ENCODE data around the gene PTPRM. TPM values are rescaled to one million over a fixed set of nuclear protein-coding genes. Genes with fewer than 3 reads are reported as not detected.

The PTPRM gene
- total and polyA plus RNA-seq, 2 of the 4 experiments (the other 2 are of a cell fraction), result 28.3 to 51.2 TPM

- dilution Hi-C loops (cut with HindIII; ENCODE audit: low sequenced_read_pairs, unreplicated experiment) (no loop called here), in situ Hi-C loops (cut with MboI; ENCODE audit: low sequenced_read_pairs) (no loop called here), intact Hi-C loops (cut with micrococcal nuclease) (no loop called here)
- Histone ChIP-seq H3K18ac (ENCODE audit: low read depth, low read length) (no peak overlapping the region), H3K27me3 (ENCODE audit: control insufficient read depth, insufficient read depth, low read length) (no peaks in the 10 kb centered on the region), H3K4me1 (ENCODE audit: control insufficient read depth, insufficient read depth, low read length) (peaks cover 10% of the 10 kb centered on the region), H4K20me1 (ENCODE audit: insufficient read depth, low read length) (peaks cover 11% of the 10 kb centered on the region), H2AK5ac (ENCODE audit: low read depth, low read length) (no peak overlapping the region), H3K9me3 (ENCODE audit: control insufficient read depth, insufficient read depth, low read length) (peaks cover 3% of the 10 kb centered on the region), H2AK9ac (replicated peaks; ENCODE audit: low read depth, low read length, poor library complexity) (no peak overlapping the region), H3K4me3 (ENCODE audit: insufficient read depth, low read depth, low read length) (no peak overlapping the region), H2BK120ac (ENCODE audit: low read depth, low read length) (no peak overlapping the region), H3K9me1 (ENCODE audit: insufficient read depth, low read length) (peaks cover 6% of the 10 kb centered on the region; the same call in 1 of the 2 replicates), H2AFZ (replicated peaks; ENCODE audit: low read length, poor library complexity) (no peak overlapping the region), H3K56ac (ENCODE audit: extremely low read depth, insufficient read depth, low read length) (no peak overlapping the region), H3K4ac (ENCODE audit: low read depth, low read length) (no peak overlapping the region), H4K8ac (ENCODE audit: low read depth in 2 of 2, low read length in 2 of 2) (no peak overlapping the region), H3K23ac (ENCODE audit: low read depth, low read length) (no peak overlapping the region), H3K27ac (ENCODE audit: insufficient read depth, low read length) (no peak overlapping the region), H3K9ac (ENCODE audit: low read depth, low read length) (no peak overlapping the region), H3K4me2 (ENCODE audit: low read depth, low read length) (no peak overlapping the region), H3K79me1 (ENCODE audit: low read depth in 1 of 2, low read length in 2 of 2) (peaks cover 9 to 25% of the 10 kb centered on the region in 2 experiments; a peak in 3 of 4 replicates), H2BK15ac (ENCODE audit: low read depth, low read length) (no peak overlapping the region), H4K5ac (ENCODE audit: low read depth, low read length) (no peak overlapping the region), H3K36me3 (ENCODE audit: control insufficient read depth, insufficient read depth, low read length) (no peaks in the 10 kb centered on the region), H3K14ac (replicated peaks; ENCODE audit: low read depth, low read length) (no peak overlapping the region), H2BK5ac (ENCODE audit: low read depth, low read length, poor library complexity, severe bottlenecking) (no peak overlapping the region), H2BK20ac (ENCODE audit: low read depth, low read length) (no peak overlapping the region), H4K91ac (ENCODE audit: insufficient read depth, low read depth, low read length) (no peak overlapping the region)
- ATAC-seq (ENCODE audit: low read depth) (no peak), DNase-seq (no peak)
- no CpG with 5 or more reads among the region's 6 CpGs for WGBS, 2 experiments (ENCODE audit: extremely low coverage in 2 of 2, insufficient read length in 1 of 2)
- POLR2A ChIA-PET (ENCODE audit: unreplicated experiment), result no interaction called here
- TF ChIP-seq SMC3 (IDR thresholded peaks at IDR 0.05; ENCODE audit: low read depth, low read length) (no peak), MXI1 (IDR thresholded peaks at IDR 0.05; ENCODE audit: borderline replicate concordance, low read depth, low read length) (no peak), CTCF (conservative IDR thresholded peaks at IDR 0.05; ENCODE audit: low read depth, low read length) (no peak), FOS (IDR thresholded peaks at IDR 0.05; ENCODE audit: low read depth, low read length) (no peak), RFX5 (IDR thresholded peaks at IDR 0.05; ENCODE audit: low read depth, low read length) (no peak), NFE2L2 (IDR thresholded peaks at IDR 0.05; ENCODE audit: low read depth, low read length) (no peak), CEBPB (IDR thresholded peaks at IDR 0.05; ENCODE audit: low read depth, low read length) (no peak), POLR2A (IDR thresholded peaks at IDR 0.05; ENCODE audit: low read depth, low read length) (no peak), ELK1 (IDR thresholded peaks at IDR 0.05; ENCODE audit: borderline replicate concordance, low read depth, low read length) (no peak), BHLHE40 (IDR thresholded peaks at IDR 0.05; ENCODE audit: low read depth, low read length) (no peak), MAFK (IDR thresholded peaks at IDR 0.05; ENCODE audit: low read depth, low read length) (no peak), RAD21 (IDR thresholded peaks at IDR 0.05; ENCODE audit: low read length) (no peak), RCOR1 (IDR thresholded peaks at IDR 0.05; ENCODE audit: insufficient replicate concordance, low read length) (no peak), MAZ (IDR thresholded peaks at IDR 0.05; ENCODE audit: borderline replicate concordance, low read depth, low read length) (no peak), CHD1 (IDR thresholded peaks at IDR 0.05; ENCODE audit: low read depth, low read length) (no peak)
- TF ChIP-seq, protein P1, sequence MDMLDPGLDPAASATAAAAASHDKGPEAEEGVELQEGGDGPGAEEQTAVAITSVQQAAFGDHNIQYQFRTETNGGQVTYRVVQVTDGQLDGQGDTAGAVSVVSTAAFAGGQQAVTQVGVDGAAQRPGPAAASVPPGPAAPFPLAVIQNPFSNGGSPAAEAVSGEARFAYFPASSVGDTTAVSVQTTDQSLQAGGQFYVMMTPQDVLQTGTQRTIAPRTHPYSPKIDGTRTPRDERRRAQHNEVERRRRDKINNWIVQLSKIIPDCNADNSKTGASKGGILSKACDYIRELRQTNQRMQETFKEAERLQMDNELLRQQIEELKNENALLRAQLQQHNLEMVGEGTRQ (IDR thresholded peaks at IDR 0.05; ENCODE audit: low read depth, low read length), result no peak
- no TSS peak for BruUV-seq (replicated peaks)
- CTCF ChIA-PET, result no interaction called here
Observed at GRCh38 chr18:7750095-7750663, 183.1 kb downstream of the PTPRM start.
